Measurements from ENCODE around the gene RAB40C.

RAB40C gene

DNA sequence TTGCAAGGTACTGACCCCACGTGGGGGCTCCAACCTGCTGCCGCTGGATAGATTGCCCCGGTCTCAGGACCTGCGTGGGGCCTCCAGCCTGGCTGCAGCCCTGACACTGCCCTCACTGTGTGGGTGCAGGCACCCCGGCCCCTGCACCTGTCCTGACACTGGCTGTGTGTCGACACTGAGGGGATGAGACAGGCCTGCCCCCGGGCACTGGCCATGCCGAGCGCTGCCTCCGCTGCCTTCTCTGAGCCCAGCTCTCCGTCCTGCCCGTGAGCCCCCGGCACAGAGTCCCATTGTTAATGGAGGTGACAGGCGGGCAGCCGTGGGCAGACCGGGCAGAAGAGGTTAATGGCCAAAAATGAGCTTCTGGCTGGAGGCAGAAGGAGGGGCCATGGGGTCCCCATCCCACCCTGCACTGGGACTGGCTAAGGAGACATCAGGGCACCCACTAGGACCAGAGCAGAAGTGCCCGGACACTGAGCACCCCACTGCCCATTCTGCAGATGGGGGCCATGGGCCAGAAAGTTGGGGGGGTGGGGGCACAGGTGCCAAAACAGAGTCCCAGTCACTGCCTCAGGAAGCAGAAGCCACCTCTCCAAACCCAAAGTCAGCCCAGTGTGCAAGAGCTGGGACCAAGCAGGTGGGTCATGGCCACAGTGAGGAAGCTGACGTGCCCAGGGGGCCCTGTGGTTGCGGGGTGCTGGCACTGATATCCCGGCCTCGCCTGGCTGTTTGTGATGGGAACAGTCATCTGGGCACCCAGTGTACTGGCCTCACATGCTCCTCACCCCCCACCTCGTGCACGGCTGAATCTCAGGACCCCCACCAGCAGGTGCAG is 32.2 kb upstream of the RAB40C start:
- no peaks in the 10 kb centered on the region for H3K9me3 ChIP-seq (replicated peaks in 1 of 11)
- TF ChIP-seq Cebpa-rat (IDR thresholded peaks at IDR 0.05): no peak
- peak overlapping the region; percentile 9 to 98 (median 78); a peak in 20 of 22 replicates for H3K4me2 ChIP-seq
- H3K27ac ChIP-seq: no peak overlapping the region
- H3K36me3 ChIP-seq: peaks cover 0 to 16% (median 8%) of the 10 kb centered on the region in 11 experiments; a peak in 11 of 22 replicates
- H4K20me1 ChIP-seq: peaks cover 0 to 86% (median 54%) of the 10 kb centered on the region in 11 experiments; a peak in 19 of 22 replicates
- peaks cover 46 to 54% (median 48%) of the 10 kb centered on the region in 11 experiments for H3K27me3 ChIP-seq
- peak overlapping the region in 4 of 11 experiments; percentile 7 to 42 (median 26); a peak in 3 of 22 replicates for H3K9ac ChIP-seq
- peaks cover 23 to 73% (median 52%) of the 10 kb centered on the region in 10 experiments; a peak in 19 of 20 replicates for H3K4me1 ChIP-seq
- H3K4me3 ChIP-seq: peak overlapping the region in 3 of 10 experiments; percentile 5 to 37 (median 31); a peak in 2 of 20 replicates

DNA sequence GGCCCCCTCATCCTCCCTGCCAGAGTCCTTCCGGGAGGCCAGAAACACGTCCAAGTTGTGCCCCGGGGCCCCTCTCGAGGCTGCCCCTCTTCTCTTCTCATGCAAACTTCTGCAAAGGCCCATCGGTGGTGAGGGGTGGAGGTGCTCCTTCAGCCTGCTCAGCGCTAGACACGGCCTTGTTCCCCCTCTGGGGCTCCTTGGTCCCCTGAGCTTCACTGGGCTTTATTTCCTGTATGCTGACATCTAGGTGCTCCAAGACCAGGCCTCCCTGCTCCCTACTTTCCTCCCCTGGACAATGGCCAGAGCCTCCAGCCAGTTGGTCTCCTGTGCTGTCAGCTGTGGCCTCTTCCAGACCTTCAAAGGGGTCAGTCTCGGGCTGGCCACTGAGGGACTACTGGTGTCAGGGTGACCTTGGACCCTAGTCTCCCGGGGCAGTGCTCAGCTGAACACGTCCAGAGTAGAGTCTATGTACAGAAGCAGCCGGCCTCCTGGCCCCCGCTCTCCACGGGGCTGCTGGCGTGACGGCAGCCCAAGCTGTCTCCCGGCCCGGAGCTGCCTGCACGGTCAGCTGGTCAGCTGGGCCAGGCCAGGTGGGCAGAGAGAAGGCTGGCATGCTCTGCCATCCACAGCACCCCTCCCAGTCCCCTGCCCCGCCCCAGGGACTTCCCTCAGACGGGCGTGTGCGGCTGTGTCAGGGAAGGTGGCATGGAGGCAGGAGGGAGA is 31.4 kb upstream of the RAB40C start:
- H3K9ac ChIP-seq: peak overlapping the region in 4 of 11 experiments; percentile 23 to 42 (median 26); a peak in 4 of 22 replicates
- no peak for TF ChIP-seq Cebpa-rat (IDR thresholded peaks at IDR 0.05)
- H3K27me3 ChIP-seq: peaks cover 51 to 62% (median 55%) of the 10 kb centered on the region in 11 experiments
- peak overlapping the region in 3 of 10 experiments; percentile 5 to 37 (median 31); a peak in 3 of 20 replicates for H3K4me3 ChIP-seq
- peak overlapping the region; percentile 9 to 98 (median 78); a peak in 20 of 22 replicates for H3K4me2 ChIP-seq
- no peaks in the 10 kb centered on the region for H3K9me3 ChIP-seq (replicated peaks in 1 of 11)
- H3K4me1 ChIP-seq: peaks cover 23 to 77% (median 52%) of the 10 kb centered on the region in 10 experiments; a peak in 19 of 20 replicates
- H3K36me3 ChIP-seq: peaks cover 0 to 16% (median 8%) of the 10 kb centered on the region in 11 experiments; a peak in 11 of 22 replicates
- H4K20me1 ChIP-seq: peaks cover 0 to 91% (median 54%) of the 10 kb centered on the region in 11 experiments; a peak in 19 of 22 replicates
- H3K27ac ChIP-seq: no peak overlapping the region; a peak in 1 of 22 replicates

GRCh38 chr16:559021-559380 is 30.9 kb upstream of the RAB40C start:
- TF ChIP-seq Cebpa-rat (IDR thresholded peaks at IDR 0.05): no peak
- H3K9me3 ChIP-seq (replicated peaks in 1 of 11): no peaks in the 10 kb centered on the region
- H3K27me3 ChIP-seq: peaks cover 54 to 67% (median 58%) of the 10 kb centered on the region in 11 experiments
- H3K4me2 ChIP-seq: peak overlapping the region in 10 of 11 experiments; percentile 31 to 98 (median 80); a peak in 18 of 22 replicates
- no peak overlapping the region for H3K27ac ChIP-seq
- peak overlapping the region in 1 of 11 experiments; percentile 24; a peak in 1 of 22 replicates for H3K9ac ChIP-seq
- peaks cover 0 to 11% (median 4%) of the 10 kb centered on the region in 11 experiments; a peak in 10 of 22 replicates for H3K36me3 ChIP-seq
- peaks cover 0 to 89% (median 49%) of the 10 kb centered on the region in 11 experiments; a peak in 19 of 22 replicates for H4K20me1 ChIP-seq
- H3K4me1 ChIP-seq: peaks cover 23 to 78% (median 50%) of the 10 kb centered on the region in 10 experiments; a peak in 19 of 20 replicates
- H3K4me3 ChIP-seq: peak overlapping the region in 1 of 10 experiments; percentile 37; a peak in 3 of 20 replicates

DNA sequence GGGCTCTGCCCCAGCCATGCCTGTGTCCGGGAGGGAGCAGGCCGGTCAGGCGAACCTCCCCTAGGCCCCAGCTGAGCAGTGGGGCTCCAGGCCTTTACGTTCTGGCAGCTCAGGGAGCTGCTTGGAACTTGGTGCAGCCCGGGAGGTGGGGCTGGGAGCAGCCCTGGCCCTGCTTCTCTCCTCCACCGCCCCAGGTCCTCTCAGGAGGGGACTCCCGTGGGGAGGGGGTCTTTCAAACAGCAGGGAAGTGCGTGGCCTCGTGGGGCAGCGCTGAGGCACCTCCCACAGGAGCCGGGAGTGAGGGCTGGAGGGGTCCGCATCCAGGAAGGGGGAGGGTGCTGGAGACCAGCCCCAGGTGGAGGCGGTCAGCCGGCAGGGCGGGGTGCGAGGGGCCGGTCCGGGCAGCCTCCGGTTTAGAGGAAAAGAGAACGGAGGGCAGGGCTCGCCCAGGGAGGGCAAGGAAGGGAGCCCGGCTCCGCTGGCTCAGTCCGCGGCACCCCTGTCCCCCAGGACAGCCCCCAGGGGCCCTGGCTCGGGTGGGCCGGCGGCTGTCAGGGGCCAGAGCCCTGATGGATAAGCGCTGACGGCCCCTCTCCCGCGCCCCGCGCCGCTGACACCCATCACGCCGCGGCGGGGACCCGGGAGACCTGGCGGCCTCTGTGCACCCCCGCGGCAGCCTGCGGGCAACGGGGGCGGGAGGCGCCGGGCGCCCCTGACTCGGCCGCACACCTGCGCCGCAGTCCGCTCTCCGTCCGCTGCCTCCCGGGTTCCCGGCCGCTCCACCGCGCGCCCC is 30.3 kb upstream of the RAB40C start:
- H3K9me3 ChIP-seq (replicated peaks in 1 of 11): no peaks in the 10 kb centered on the region
- no peak overlapping the region for H3K27ac ChIP-seq
- H3K27me3 ChIP-seq: peaks cover 54 to 67% (median 58%) of the 10 kb centered on the region in 11 experiments
- peak overlapping the region in 3 of 10 experiments; percentile 22 to 41 (median 33); a peak in 3 of 20 replicates for H3K4me3 ChIP-seq
- peaks cover 0 to 5% (median 0%) of the 10 kb centered on the region in 11 experiments; a peak in 4 of 22 replicates for H3K36me3 ChIP-seq
- peaks cover 0 to 83% (median 43%) of the 10 kb centered on the region in 11 experiments; a peak in 18 of 22 replicates for H4K20me1 ChIP-seq
- H3K9ac ChIP-seq: peak overlapping the region in 1 of 11 experiments; percentile 24; a peak in 2 of 22 replicates
- peaks cover 23 to 77% (median 50%) of the 10 kb centered on the region in 10 experiments; a peak in 19 of 20 replicates for H3K4me1 ChIP-seq
- TF ChIP-seq Cebpa-rat (IDR thresholded peaks at IDR 0.05): no peak
- H3K4me2 ChIP-seq: peak overlapping the region; percentile 41 to 98 (median 78); a peak in 19 of 22 replicates

GRCh38 chr16:560204-560700 is 29.6 kb upstream of the RAB40C start, which contains the start of gene PRR35:
Gene PRR35 (plus strand): TSS chr16:560394. CDS start chr16:563295, 2,901 bp downstream.
- Histone ChIP-seq H3K9me3 (replicated peaks in 1 of 11) (no peaks in the 10 kb centered on the region), H3K4me3 (peak within 1 kb of the TSS in 3 of 10 experiments; percentile 22 to 41 (median 33); a peak in 4 of 20 replicates), H3K9ac (peak within 1 kb of the TSS in 1 of 11 experiments; percentile 24; a peak in 2 of 22 replicates), H4K20me1 (peaks cover 0 to 76% (median 36%) of the 10 kb centered on the region in 11 experiments; a peak in 18 of 22 replicates), H3K27ac (no peak within 1 kb of the TSS), H3K27me3 (peaks cover 54 to 67% (median 58%) of the 10 kb centered on the region in 11 experiments), H3K4me2 (peak within 1 kb of the TSS; percentile 41 to 98 (median 78); a peak in 19 of 22 replicates), H3K36me3 (no peaks in the 10 kb centered on the region; a peak in 1 of 22 replicates), H3K4me1 (peaks cover 27 to 77% (median 51%) of the 10 kb centered on the region in 10 experiments; a peak in 19 of 20 replicates)
- no peak for TF ChIP-seq Cebpa-rat (IDR thresholded peaks at IDR 0.05)

DNA sequence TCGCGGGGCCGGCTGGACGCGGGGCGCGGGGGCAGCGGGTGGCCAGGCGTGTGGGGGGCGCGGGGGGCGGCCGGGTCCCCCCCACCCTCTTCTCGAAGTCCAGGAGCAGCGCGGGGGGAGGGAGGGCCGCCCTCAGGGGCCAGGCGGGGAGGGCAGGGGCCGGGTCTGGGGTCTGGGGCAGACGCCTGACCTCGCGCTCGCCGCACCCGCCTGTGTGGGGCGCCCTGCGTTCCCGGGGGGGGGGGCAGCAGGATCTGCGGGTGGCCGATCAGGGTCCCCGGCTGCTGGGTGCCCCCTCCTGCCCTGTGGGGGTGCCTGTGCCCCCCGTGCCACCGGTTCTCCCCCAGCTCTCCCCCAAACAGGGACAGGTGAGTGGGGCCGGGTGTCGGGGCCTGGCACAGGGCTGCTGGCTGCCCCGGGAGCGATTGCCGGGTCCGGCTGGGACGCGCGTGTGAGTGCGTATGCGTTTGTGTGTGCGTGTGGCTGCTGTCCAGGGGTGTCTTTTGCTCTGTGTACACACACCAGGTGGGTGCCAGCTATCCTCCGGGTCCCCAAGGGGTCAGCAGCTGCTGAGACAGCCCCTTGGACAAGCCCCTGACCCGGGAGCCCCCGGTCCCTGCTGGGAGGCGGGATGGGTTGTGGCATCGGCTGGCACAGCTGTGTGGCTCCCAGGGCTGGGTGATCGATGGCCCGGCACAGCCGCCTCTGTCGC is 29.0 kb upstream of the RAB40C start:
- Histone ChIP-seq H3K4me1 (peaks cover 32 to 78% (median 55%) of the 10 kb centered on the region in 10 experiments), H3K9ac (no peak overlapping the region), H3K27me3 (peaks cover 54 to 67% (median 58%) of the 10 kb centered on the region in 11 experiments), H4K20me1 (peaks cover 0 to 72% (median 33%) of the 10 kb centered on the region in 11 experiments; a peak in 18 of 22 replicates), H3K4me3 (no peak overlapping the region; a peak in 1 of 20 replicates), H3K4me2 (peak overlapping the region in 5 of 11 experiments; percentile 30 to 49 (median 41); a peak in 7 of 22 replicates), H3K36me3 (no peaks in the 10 kb centered on the region), H3K9me3 (replicated peaks in 1 of 11) (no peaks in the 10 kb centered on the region), H3K27ac (no peak overlapping the region)
- TF ChIP-seq Cebpa-rat (IDR thresholded peaks at IDR 0.05): no peak

DNA sequence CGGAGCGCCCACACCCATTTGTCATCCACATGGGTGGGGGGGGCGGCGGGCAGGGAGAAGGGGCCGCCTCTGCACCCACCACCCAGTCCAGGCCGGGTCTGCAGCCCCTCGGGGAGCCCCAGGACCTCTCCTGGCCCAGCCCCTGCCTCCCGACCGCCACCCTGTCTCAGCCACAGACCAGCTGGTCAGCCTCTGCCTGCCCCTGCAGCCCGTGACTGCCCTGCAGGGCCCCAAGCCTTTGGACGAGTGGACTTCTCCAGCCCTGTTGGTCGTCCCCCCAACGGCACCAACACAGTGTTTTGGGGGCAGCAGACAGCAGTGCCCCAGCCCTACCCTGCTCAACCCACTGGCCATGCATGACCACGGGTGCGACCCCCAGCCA is 28.5 kb upstream of the RAB40C start:
- no peaks in the 10 kb centered on the region for H3K9me3 ChIP-seq (replicated peaks in 1 of 11)

More for the DNA sequence above, 28.5 kb upstream of the RAB40C start:
- Histone ChIP-seq H3K9ac (no peak overlapping the region), H3K4me1 (peaks cover 37 to 80% (median 60%) of the 10 kb centered on the region in 10 experiments), H3K27ac (no peak overlapping the region), H4K20me1 (peaks cover 0 to 66% (median 33%) of the 10 kb centered on the region in 11 experiments; a peak in 18 of 22 replicates), H3K27me3 (peaks cover 54 to 67% (median 58%) of the 10 kb centered on the region in 11 experiments), H3K36me3 (no peaks in the 10 kb centered on the region), H3K4me2 (peak overlapping the region in 5 of 11 experiments; percentile 30 to 49 (median 41); a peak in 6 of 22 replicates), H3K4me3 (no peak overlapping the region; a peak in 1 of 20 replicates)
- TF ChIP-seq Cebpa-rat (IDR thresholded peaks at IDR 0.05): no peak
